CD4-positive, alpha-beta memory T cell (primary cell): ENCODE measurements around the gene SMAD3. TPM values are rescaled to one million over a fixed set of nuclear protein-coding genes. Genes with fewer than 3 reads are reported as not detected.

Experiments
- CTCF ChIA-PET: fragments of 350-600 bp; sonication (Branson Sonifier 250); formaldehyde crosslinking; loops from one replicate; lab custom pipeline; 2021; ENCODE audit warnings: inconsistent platforms; ENCODE audit not compliant: partially characterized antibody; lab: Charles Lee
- POLR2A ChIA-PET: fragments of 350-600 bp; sonication (Branson Sonifier 250); formaldehyde crosslinking; loops from one replicate; lab custom pipeline; 2021; ENCODE audit not compliant: partially characterized antibody; lab: Charles Lee
- DNase-seq, 5 donors: peaks; one replicate each; pipeline versions ENCODE4 v3.0.0 to v3.0.0-alpha.2; 2020 to 2022; ENCODE audit warnings: mixed read lengths in 1 of 5
- H3K27ac ChIP-seq: one replicate; pipeline ENCODE4 v1.7.0; 2013; ENCODE audit warnings: low read depth, low read length
- H3K27me3 ChIP-seq: 2 replicates; pipeline ENCODE4 v1.7.0; 2013; ENCODE audit warnings: mild to moderate bottlenecking, low read length, moderate library complexity; ENCODE audit not compliant: insufficient read depth
- H3K36me3 ChIP-seq: 2 replicates; pipeline ENCODE4 v1.7.0; 2013; ENCODE audit warnings: mild to moderate bottlenecking, low read length, moderate library complexity; ENCODE audit not compliant: insufficient read depth
- H3K4me1 ChIP-seq: 2 replicates; pipeline ENCODE4 v1.7.0; 2013; ENCODE audit warnings: mild to moderate bottlenecking, low read length, moderate library complexity; ENCODE audit not compliant: insufficient read depth
- H3K4me3 ChIP-seq, 2 donors: one replicate each; pipeline ENCODE4 v1.7.0; 2013; ENCODE audit warnings: low read length in 2 of 2, mild to moderate bottlenecking in 1 of 2
- H3K9me3 ChIP-seq, 2 donors: one replicate each; pipeline ENCODE4 v1.7.0; 2013; ENCODE audit warnings: low read length in 2 of 2, control low read depth in 1 of 2; ENCODE audit not compliant: control insufficient read depth in 1 of 2
- H3K27ac Mint-ChIP-seq, 7 donors: one replicate each; pipeline ENCODE4 v1.8.0; 2020 to 2021; ENCODE audit warnings: mixed read lengths in 7 of 7, mild to moderate bottlenecking in 6 of 7, inconsistent platforms in 3 of 7, moderate library complexity in 3 of 7
- H3K27me3 Mint-ChIP-seq, 2 donors: one replicate each; pipeline ENCODE4 v1.8.0; 2020 to 2021; ENCODE audit warnings: mixed read lengths in 2 of 2
- H3K36me3 Mint-ChIP-seq, 2 donors: one replicate each; pipeline ENCODE4 v1.8.0; 2020 to 2021; ENCODE audit warnings: mixed read lengths in 2 of 2, inconsistent platforms in 1 of 2, mild to moderate bottlenecking in 1 of 2
- H3K4me1 Mint-ChIP-seq, 4 donors: one replicate each; pipeline ENCODE4 v1.8.0; 2020 to 2021; ENCODE audit warnings: mixed read lengths in 4 of 4, mild to moderate bottlenecking in 1 of 4
- H3K4me3 Mint-ChIP-seq, 8 donors: one replicate each; pipeline ENCODE4 v1.8.0; 2020 to 2021; ENCODE audit warnings: mixed read lengths in 8 of 8, mild to moderate bottlenecking in 7 of 8, moderate library complexity in 6 of 8, inconsistent platforms in 3 of 8
- H3K9me3 Mint-ChIP-seq, 8 donors: one replicate each; pipeline ENCODE4 v1.8.0; 2020 to 2021; ENCODE audit warnings: mixed read lengths in 8 of 8, mild to moderate bottlenecking in 5 of 8, inconsistent platforms in 3 of 8, moderate library complexity in 1 of 8
- intact Hi-C: fragments of 100-400 bp; cut with micrococcal nuclease; formaldehyde crosslinking; loops from one replicate; pipeline ENCODE4 v1.15.1; 2023
- polyA plus RNA-seq, 2 donors: library from polyadenylated mRNA; unstranded; fragments of 300-500 nt; fragmentation: Illumina TruSeq; gene quantifications; one replicate each; pipeline ENCODE4 v1.2.3, GENCODE V29; 2021
- total RNA-seq, 2 experiments: library from RNA; stranded (reverse); gene quantifications; one replicate each; pipeline ENCODE4 v1.2.3, GENCODE V29; 2021

SMAD3 gene
- total and polyA plus RNA-seq, 4 experiments from 2014 or later: 14.6 to 197 (median 110) TPM

GRCh38 chr15:67218428-67218827 lies 153.0 kb downstream of the SMAD3 start:
- Histone ChIP-seq H3K4me3 (no peak overlapping the region), H3K27ac (no peak overlapping the region), H3K36me3 (no peaks in the 10 kb centered on the region), H3K4me1 (no peaks in the 10 kb centered on the region), H3K27me3 (no peaks in the 10 kb centered on the region), H3K9me3 (no peaks in the 10 kb centered on the region)
- no peak overlapping the region for H3K4me3 Mint-ChIP-seq
- peak overlapping the region in 1 of 7 donors; percentile 17 for H3K27ac Mint-ChIP-seq
- intact Hi-C loops: no loop called here
- peaks cover 0 to 4% (median under 1%) of the 10 kb centered on the region in 4 donors for H3K4me1 Mint-ChIP-seq
- H3K27me3 Mint-ChIP-seq: no peaks in the 10 kb centered on the region
- no peaks in the 10 kb centered on the region for H3K9me3 Mint-ChIP-seq
- no peak for DNase-seq
- ChIA-PET POLR2A (no interaction called here), CTCF (no interaction called here)
- peaks cover 30 to 39% of the 10 kb centered on the region in 2 donors for H3K36me3 Mint-ChIP-seq

- no peaks in the 10 kb centered on the region for H3K9me3 ChIP-seq
- ChIA-PET POLR2A (no interaction called here), CTCF (no interaction called here)
- Mint-ChIP-seq H3K4me3 (no peak overlapping the region), H3K9me3 (no peaks in the 10 kb centered on the region), H3K4me1 (peaks cover 0 to 4% (median under 1%) of the 10 kb centered on the region in 4 donors), H3K27me3 (no peaks in the 10 kb centered on the region), H3K36me3 (peaks cover 30 to 39% of the 10 kb centered on the region in 2 donors), H3K27ac (no peak overlapping the region)
- H3K27ac ChIP-seq: no peak overlapping the region
- intact Hi-C loops: no loop called here
- H3K36me3 ChIP-seq: no peaks in the 10 kb centered on the region
- no peaks in the 10 kb centered on the region for H3K4me1 ChIP-seq
- DNase-seq: no peak
- no peak overlapping the region for H3K4me3 ChIP-seq
- H3K27me3 ChIP-seq: no peaks in the 10 kb centered on the region
Observed at GRCh38 chr15:67219288-67219687, 153.9 kb downstream of the SMAD3 start.

- Mint-ChIP-seq H3K9me3 (no peaks in the 10 kb centered on the region), H3K4me1 (peaks cover 8 to 23% (median 14%) of the 10 kb centered on the region in 4 donors), H3K27me3 (no peaks in the 10 kb centered on the region), H3K36me3 (peaks cover 29 to 33% of the 10 kb centered on the region in 2 donors), H3K27ac (peak overlapping the region in 1 of 7 donors; percentile 32), H3K4me3 (no peak overlapping the region)
- Histone ChIP-seq H3K27me3 (no peaks in the 10 kb centered on the region), H3K27ac (no peak overlapping the region), H3K9me3 (no peaks in the 10 kb centered on the region), H3K4me3 (no peak overlapping the region), H3K36me3 (peaks cover 6% of the 10 kb centered on the region), H3K4me1 (peaks cover 13% of the 10 kb centered on the region)
- no peak for DNase-seq
- intact Hi-C loops: no loop called here
- POLR2A ChIA-PET: no interaction called here
- CTCF ChIA-PET: no interaction called here
Observed at GRCh38 chr15:67224889-67225288, 159.5 kb downstream of the SMAD3 start.

GRCh38 chr15:67225336-67225735 lies 159.9 kb downstream of the SMAD3 start:
- peak overlapping the region in 2 of 7 donors; percentile 30 to 32 for H3K27ac Mint-ChIP-seq
- intact Hi-C loops: no loop called here
- no peaks in the 10 kb centered on the region for H3K9me3 Mint-ChIP-seq
- ChIA-PET CTCF (no interaction called here), POLR2A (no interaction called here)
- H3K4me1 Mint-ChIP-seq: peaks cover 8 to 23% (median 14%) of the 10 kb centered on the region in 4 donors
- peaks cover 30 to 35% of the 10 kb centered on the region in 2 donors for H3K36me3 Mint-ChIP-seq
- no peaks in the 10 kb centered on the region for H3K27me3 Mint-ChIP-seq
- Histone ChIP-seq H3K36me3 (peaks cover 10% of the 10 kb centered on the region), H3K4me3 (no peak overlapping the region), H3K27me3 (no peaks in the 10 kb centered on the region), H3K27ac (no peak overlapping the region), H3K4me1 (peaks cover 13% of the 10 kb centered on the region), H3K9me3 (no peaks in the 10 kb centered on the region)
- no peak for DNase-seq
- no peak overlapping the region for H3K4me3 Mint-ChIP-seq

GRCh38 chr15:67227431-67227830 lies 162.0 kb downstream of the SMAD3 start:
- Histone ChIP-seq H3K4me1 (peaks cover 13% of the 10 kb centered on the region), H3K4me3 (no peak overlapping the region), H3K27me3 (no peaks in the 10 kb centered on the region), H3K9me3 (no peaks in the 10 kb centered on the region), H3K27ac (no peak overlapping the region), H3K36me3 (peaks cover 24% of the 10 kb centered on the region)
- no peak for DNase-seq
- Mint-ChIP-seq H3K27me3 (no peaks in the 10 kb centered on the region), H3K4me1 (peaks cover 10 to 28% (median 14%) of the 10 kb centered on the region in 4 donors), H3K27ac (no peak overlapping the region), H3K4me3 (no peak overlapping the region), H3K36me3 (peaks cover 43 to 49% of the 10 kb centered on the region in 2 donors), H3K9me3 (no peaks in the 10 kb centered on the region)
- ChIA-PET CTCF (no interaction called here), POLR2A (no interaction called here)
- intact Hi-C loops: no loop called here

- no peak overlapping the region for H3K27ac ChIP-seq
- peaks cover 13% of the 10 kb centered on the region for H3K4me1 ChIP-seq
- Mint-ChIP-seq H3K27ac (no peak overlapping the region), H3K27me3 (no peaks in the 10 kb centered on the region), H3K9me3 (no peaks in the 10 kb centered on the region), H3K4me3 (no peak overlapping the region), H3K4me1 (peaks cover 10 to 28% (median 14%) of the 10 kb centered on the region in 4 donors), H3K36me3 (peaks cover 47 to 53% of the 10 kb centered on the region in 2 donors)
- ChIA-PET POLR2A (no interaction called here), CTCF (no interaction called here)
- no peak for DNase-seq
- H3K36me3 ChIP-seq: peaks cover 24% of the 10 kb centered on the region
- H3K4me3 ChIP-seq: no peak overlapping the region
- intact Hi-C loops: no loop called here
- H3K27me3 ChIP-seq: no peaks in the 10 kb centered on the region
- no peaks in the 10 kb centered on the region for H3K9me3 ChIP-seq
Observed at GRCh38 chr15:67227846-67228245, 162.4 kb downstream of the SMAD3 start.

GRCh38 chr15:67228286-67228685 lies 162.9 kb downstream of the SMAD3 start:
- no peaks in the 10 kb centered on the region for H3K27me3 Mint-ChIP-seq
- H3K4me3 Mint-ChIP-seq: no peak overlapping the region
- peak overlapping the region in 2 of 7 donors; percentile 44 to 48 for H3K27ac Mint-ChIP-seq
- no peaks in the 10 kb centered on the region for H3K9me3 ChIP-seq
- peaks cover 24% of the 10 kb centered on the region for H3K36me3 ChIP-seq
- H3K27ac ChIP-seq: no peak overlapping the region
- intact Hi-C loops: no loop called here
- H3K4me3 ChIP-seq: no peak overlapping the region
- H3K9me3 Mint-ChIP-seq: no peaks in the 10 kb centered on the region
- peaks cover 13 to 28% (median 14%) of the 10 kb centered on the region in 4 donors for H3K4me1 Mint-ChIP-seq
- DNase-seq: peak in 2 of 5 donors; percentile 14
- POLR2A ChIA-PET: no interaction called here
- H3K36me3 Mint-ChIP-seq: peaks cover 51 to 58% of the 10 kb centered on the region in 2 donors
- peaks cover 13% of the 10 kb centered on the region for H3K4me1 ChIP-seq
- no peaks in the 10 kb centered on the region for H3K27me3 ChIP-seq
- CTCF ChIA-PET: interaction anchor here (3.2 kb wide), 1 partner anchor 12 kb away, joined by 14 read pairs; no protein-coding TSS in a partner anchor
